ES-I3 (cell line): ENCODE measurements around the gene ANO6.
"Not testable (repeated sequence)": the region's sequence is repeated elsewhere in the genome, so short reads cannot be mapped to it uniquely, and the experiment has no call there.

Experiments
- H3K36me3 ChIP-seq: 2 replicates; pipeline ENCODE4 v1.6.1; 2013; ENCODE audit warnings: mild to moderate bottlenecking, low read length, control low read depth, moderate library complexity; ENCODE audit not compliant: insufficient read depth
- H3K4me1 ChIP-seq: 2 replicates; pipeline ENCODE4 v1.6.1; 2013; ENCODE audit warnings: mild to moderate bottlenecking, control low read depth, low read length; ENCODE audit not compliant: insufficient read depth
- H3K9ac ChIP-seq: 2 replicates; pipeline ENCODE4 v1.6.1; 2013; ENCODE audit warnings: low read depth, mild to moderate bottlenecking, low read length, moderate library complexity
- H3K9me3 ChIP-seq: 2 replicates; pipeline ENCODE4 v1.6.1; 2013; ENCODE audit warnings: mild to moderate bottlenecking, low read length, moderate library complexity; ENCODE audit not compliant: control insufficient read depth, insufficient read depth

ANO6 gene, protein sequence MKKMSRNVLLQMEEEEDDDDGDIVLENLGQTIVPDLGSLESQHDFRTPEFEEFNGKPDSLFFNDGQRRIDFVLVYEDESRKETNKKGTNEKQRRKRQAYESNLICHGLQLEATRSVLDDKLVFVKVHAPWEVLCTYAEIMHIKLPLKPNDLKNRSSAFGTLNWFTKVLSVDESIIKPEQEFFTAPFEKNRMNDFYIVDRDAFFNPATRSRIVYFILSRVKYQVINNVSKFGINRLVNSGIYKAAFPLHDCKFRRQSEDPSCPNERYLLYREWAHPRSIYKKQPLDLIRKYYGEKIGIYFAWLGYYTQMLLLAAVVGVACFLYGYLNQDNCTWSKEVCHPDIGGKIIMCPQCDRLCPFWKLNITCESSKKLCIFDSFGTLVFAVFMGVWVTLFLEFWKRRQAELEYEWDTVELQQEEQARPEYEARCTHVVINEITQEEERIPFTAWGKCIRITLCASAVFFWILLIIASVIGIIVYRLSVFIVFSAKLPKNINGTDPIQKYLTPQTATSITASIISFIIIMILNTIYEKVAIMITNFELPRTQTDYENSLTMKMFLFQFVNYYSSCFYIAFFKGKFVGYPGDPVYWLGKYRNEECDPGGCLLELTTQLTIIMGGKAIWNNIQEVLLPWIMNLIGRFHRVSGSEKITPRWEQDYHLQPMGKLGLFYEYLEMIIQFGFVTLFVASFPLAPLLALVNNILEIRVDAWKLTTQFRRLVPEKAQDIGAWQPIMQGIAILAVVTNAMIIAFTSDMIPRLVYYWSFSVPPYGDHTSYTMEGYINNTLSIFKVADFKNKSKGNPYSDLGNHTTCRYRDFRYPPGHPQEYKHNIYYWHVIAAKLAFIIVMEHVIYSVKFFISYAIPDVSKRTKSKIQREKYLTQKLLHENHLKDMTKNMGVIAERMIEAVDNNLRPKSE

DNA sequence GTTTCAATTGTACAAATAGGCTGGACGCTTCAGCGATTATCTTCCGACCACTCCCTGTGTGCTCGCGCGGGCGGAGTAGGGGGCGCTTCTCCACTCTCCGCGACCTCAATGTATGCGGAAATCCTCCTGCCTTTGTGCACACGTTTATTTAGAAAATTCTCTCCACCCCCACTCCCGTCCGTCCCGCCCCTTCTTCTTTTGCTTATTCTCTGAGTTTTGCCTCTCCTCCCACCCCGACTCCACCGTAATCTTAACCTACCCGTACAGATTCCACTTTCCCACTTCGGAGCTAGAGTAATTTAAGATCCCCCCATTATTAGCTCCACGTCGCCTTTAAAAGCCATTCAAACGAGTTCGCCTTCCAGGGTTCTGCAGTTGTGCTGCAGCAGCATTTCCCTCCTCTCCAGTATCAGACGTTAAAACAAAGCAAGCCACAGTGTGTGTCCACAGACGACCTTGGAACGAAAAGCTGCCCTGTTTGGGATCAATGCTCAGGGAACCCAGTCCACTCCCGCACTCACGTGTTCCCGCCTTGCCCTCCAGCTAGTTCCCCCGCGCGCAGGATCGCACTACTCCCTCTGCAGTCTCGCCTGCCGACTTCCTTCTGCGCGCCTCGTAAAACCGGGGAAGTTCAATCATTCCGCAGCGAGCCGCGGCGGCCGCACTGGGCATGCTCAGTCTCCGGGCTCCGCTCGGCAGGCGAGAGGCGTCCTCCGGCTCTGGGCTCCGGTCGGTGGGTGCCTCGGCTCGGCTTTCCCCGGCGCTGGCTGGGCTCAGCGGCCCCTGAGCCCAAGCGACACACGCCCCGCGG, at the start of gene ANO6:
Gene ANO6 (plus strand): TSS at position 677 of the 811 bp plus-strand sequence. CDS start 227 bp downstream, outside the sequence.
- H3K9ac ChIP-seq = peak within 1 kb of the TSS; percentile 66
- H3K9me3 ChIP-seq = no peaks in the 10 kb centered on the region
- peaks cover 20% of the 10 kb centered on the region for H3K4me1 ChIP-seq
- H3K36me3 ChIP-seq = no peaks in the 10 kb centered on the region

DNA sequence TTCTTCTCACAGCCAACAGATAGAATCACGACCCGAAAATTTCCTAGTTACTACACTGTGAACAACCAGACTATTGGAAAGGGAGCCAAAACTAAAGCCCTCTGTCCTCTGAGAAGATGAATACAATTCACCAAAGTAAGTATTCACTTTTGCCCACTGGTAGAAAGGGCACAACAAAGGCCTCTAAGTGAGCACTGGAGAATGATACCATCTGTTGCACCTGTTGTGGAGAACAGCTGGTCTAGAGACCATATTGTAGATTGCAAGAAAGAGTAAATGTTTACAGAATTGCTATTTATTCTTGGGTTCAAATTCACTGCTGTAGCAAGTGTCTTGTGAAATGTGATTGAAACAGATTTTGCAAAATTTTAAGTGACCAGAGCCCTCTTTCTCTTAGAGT, 46.9 kb upstream of the ANO6 start:
- no peaks in the 10 kb centered on the region for H3K36me3 ChIP-seq
- no peaks in the 10 kb centered on the region for H3K9me3 ChIP-seq
- no peak overlapping the region for H3K9ac ChIP-seq
- H3K4me1 ChIP-seq = no peaks in the 10 kb centered on the region

DNA sequence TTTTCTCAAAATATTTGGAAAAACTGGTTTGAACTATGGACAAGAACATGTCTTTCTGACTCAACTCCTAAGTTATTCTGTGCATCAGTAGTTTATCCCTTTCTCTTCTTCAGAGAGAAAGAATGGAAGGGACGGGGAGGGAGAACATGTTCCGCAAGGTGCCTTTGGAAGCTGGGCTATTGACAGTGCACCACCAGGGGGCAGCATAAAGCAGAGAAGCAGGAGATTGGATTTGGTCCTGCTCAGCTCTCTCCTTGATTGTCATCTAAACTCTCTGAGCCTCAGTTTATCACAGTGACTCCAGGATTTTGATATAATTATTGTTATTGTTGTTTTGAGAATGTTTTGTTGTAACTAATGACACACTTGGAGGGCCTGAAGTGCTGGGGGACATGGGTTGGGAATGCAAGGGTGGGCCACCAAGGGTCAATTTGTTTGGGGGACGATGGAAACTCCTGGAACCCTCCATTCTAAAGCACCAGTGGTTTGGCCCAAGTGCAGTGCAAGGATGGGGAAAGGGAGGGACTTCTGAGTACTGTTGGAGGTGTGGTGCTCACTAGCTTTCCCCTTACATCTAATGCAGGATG, 45.3 kb upstream of the ANO6 start:
- H3K4me1 ChIP-seq = no peaks in the 10 kb centered on the region
- H3K9me3 ChIP-seq = peaks cover 4% of the 10 kb centered on the region; the same call in 1 of the 2 replicates
- no peak overlapping the region for H3K9ac ChIP-seq
- no peaks in the 10 kb centered on the region for H3K36me3 ChIP-seq

DNA sequence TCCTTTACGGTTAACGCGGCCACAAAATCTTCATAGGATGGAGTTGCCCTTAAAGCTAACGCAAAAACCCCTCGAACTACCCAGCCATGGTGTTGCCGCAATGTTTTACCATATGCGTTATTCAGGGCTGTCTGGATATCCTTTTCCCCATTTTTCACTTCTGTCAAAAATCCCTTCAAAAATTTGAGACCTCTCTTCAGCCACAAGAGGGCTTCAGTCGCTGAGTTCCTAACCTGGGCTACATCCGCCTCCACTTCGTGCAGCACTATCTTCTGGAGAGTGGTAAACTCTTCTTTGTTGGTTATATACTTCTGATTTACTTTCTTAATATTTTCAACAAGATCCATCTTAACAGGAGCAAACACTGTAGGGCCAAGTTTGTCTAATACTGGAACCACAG, 42.6 kb upstream of the ANO6 start:
- H3K9me3 ChIP-seq = peaks cover 10% of the 10 kb centered on the region; the same call in 1 of the 2 replicates
- not testable (repeated sequence) for H3K9ac ChIP-seq, H3K36me3 ChIP-seq

DNA sequence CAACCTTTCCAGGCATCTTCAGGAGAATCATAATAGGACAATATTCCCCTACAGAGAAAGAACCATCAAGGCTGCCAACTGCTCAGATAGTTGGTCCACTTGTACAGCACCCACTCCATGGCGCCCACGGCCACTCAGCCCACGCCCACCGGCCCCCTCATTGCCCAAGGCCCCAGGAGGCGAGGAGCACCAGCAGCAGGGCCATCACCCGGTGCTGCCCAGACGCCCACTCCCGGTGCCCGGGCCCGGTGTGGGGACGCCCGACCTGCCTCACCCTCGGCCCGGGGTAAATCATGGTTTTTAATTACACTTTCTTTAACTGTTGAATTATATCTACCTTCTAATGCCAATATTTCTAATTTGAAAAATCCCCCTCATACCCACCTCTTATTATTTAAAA, 41.3 kb upstream of the ANO6 start:
- no peaks in the 10 kb centered on the region for H3K36me3 ChIP-seq

More for the DNA sequence above, 42.6 kb upstream of the ANO6 start:
- H3K4me1 ChIP-seq = not testable (repeated sequence)

DNA sequence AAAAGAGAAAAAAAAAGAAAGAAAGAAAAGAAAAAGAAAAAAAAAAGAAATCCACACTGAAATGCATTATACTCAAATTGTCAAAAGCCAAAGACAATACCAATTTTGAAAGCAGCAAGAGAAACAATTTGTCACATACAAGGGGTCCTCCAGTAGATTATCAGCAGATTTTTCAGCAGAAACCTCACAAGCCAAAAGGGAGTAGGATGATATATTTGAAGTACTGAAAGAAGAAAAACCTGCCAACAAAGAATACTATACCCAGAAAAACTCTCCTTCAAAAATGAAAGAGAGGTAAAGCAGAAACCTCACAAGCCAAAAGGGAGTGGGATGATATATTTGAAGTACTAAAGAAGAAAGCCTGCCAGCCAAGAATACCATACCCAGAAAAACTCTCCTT, 37.1 kb upstream of the ANO6 start:
- Histone ChIP-seq H3K9ac (no peak overlapping the region), H3K9me3 (peaks cover 16% of the 10 kb centered on the region; the same call in 1 of the 2 replicates), H3K4me1 (no peaks in the 10 kb centered on the region), H3K36me3 (no peaks in the 10 kb centered on the region)

More for the DNA sequence above, 41.3 kb upstream of the ANO6 start:
- Histone ChIP-seq H3K4me1 (no peaks in the 10 kb centered on the region), H3K9me3 (peaks cover 14% of the 10 kb centered on the region; the same call in 1 of the 2 replicates), H3K9ac (no peak overlapping the region)

DNA sequence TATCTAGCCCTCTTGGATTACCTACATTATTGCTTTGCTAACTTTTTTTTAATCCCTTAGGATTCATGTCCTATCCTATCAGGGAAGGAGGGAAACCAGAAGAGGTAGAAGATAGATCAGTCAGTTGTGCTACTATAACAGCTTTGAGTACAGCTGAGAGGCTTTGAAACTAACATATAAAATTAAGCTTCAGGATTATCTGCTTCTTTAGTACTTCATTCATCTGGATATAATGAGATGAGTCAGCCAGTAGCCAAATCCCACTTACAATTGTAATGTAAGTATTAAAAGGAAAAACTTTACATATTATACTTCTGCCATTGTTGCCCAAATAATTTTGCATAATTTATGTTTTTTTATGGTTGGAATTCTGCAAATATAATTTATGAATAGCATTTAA, 33.4 kb upstream of the ANO6 start:
- Histone ChIP-seq H3K9ac (no peak overlapping the region), H3K36me3 (no peaks in the 10 kb centered on the region), H3K4me1 (no peaks in the 10 kb centered on the region), H3K9me3 (peaks cover 12% of the 10 kb centered on the region; the same call in 1 of the 2 replicates)

DNA sequence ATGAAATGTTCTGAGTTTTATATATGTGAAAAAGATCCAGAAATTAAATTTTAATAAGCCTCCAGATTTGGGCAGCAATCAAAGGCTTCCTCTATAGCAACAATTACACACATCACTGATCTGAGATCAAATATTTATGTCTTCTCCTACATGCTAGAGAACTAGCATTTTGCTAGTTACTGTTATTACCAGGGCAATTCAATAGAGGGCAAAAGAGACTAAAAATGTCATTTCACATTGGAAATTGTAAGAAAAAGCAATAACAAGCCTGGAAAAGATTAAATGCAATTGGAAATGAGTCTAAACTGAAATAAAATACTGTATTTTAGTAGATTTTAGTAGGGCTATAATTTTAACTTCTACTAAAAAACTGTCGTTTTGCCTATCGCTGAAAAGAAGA, 32.6 kb upstream of the ANO6 start:
- H3K4me1 ChIP-seq = no peaks in the 10 kb centered on the region
- H3K9me3 ChIP-seq = peaks cover 6% of the 10 kb centered on the region; the same call in 1 of the 2 replicates
- H3K36me3 ChIP-seq = no peaks in the 10 kb centered on the region
- H3K9ac ChIP-seq = no peak overlapping the region

DNA sequence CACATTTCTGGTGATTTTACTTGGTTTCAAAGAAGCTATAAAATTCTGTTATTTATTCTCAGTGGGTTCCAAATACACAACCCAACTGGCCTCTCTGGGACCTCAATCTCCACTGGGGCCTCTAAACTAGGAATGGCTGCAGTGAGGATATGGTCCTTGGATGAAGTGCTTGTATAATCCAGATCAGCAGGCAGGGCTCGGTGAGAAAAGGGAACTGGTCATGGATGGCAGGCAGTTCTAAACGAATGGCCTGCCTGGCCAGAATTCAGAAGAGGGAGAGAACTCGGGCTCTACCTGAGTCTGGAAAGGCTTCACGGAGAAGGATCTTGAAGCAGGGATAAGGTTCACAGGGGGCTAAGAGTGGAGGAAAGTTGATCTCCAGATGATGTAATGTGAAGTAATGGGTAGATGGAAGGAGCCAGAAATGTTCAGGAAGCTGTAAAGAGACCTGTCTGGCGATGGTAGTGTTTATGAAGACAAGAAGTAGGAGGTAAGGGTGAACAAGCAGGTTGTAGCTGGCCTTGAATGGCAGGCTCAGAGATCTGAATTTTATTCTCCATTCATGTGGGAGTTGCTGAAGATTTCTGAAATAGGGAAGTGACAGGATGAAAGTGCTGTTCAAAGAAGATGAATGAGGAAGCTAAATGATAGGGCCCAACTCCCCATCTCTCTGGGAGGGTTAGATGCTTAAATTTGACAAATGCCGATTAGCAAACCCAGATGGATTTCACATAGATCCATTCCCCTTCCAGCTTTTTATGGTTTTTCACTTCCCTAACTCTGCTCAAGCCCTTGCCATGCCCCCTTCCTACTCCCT, 31.5 kb upstream of the ANO6 start:
- no peaks in the 10 kb centered on the region for H3K36me3 ChIP-seq

DNA sequence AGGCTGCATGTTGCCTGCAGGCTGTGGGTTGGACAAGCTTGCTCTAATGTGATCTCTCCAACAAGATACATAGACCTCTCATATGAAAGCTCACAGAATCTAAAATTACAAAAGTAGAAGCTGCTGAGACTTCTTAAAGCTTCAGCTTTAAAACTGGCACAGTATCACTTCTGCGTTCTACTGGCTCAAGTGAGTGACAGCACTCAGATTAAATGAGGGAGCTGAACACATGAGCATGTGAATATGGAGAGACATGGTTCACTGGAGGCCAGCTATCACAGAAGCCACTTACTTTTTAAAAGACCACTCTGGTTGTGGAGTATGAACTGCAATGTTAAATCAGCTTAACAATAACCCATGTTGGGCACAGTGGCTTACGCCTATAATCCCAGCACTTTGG, 29.1 kb upstream of the ANO6 start:
- Histone ChIP-seq H3K36me3 (no peaks in the 10 kb centered on the region), H3K9me3 (no peaks in the 10 kb centered on the region), H3K9ac (no peak overlapping the region), H3K4me1 (no peaks in the 10 kb centered on the region)

More for the DNA sequence above, 31.5 kb upstream of the ANO6 start:
- H3K9me3 ChIP-seq = peaks cover 3% of the 10 kb centered on the region; the same call in 1 of the 2 replicates
- no peak overlapping the region for H3K9ac ChIP-seq
- no peaks in the 10 kb centered on the region for H3K4me1 ChIP-seq

DNA sequence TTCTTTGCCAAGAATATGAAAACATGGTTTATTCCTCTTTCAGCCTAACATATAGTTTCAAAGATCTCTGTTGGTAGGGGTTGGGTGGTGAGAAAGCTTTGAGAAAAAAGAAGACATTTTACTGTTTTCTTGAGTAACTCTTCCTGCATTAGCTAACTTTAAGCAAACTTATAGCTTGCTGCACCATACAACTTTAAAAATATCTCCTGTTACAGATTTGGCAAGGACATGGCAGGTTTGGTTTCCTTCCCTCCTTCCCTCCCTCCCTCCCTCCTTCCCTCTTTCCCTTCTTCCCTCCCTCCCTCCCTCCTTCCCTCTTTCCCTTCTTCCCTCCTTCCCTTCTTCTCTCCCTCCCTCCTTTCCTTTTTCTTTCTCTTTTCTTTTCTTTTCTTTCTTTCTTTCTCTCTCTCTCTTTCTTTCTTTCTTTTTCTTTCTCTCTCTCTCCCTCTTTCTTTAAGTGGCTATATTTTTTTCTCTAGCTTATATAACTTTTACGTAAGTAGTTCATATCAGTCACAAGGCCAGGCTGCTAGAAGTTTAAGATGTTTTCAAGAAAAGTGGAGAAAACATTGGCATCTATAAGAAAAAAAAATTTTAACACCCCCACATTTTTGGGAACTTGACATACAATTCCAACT, 26.0 kb upstream of the ANO6 start:
- no peaks in the 10 kb centered on the region for H3K36me3 ChIP-seq
- no peaks in the 10 kb centered on the region for H3K9me3 ChIP-seq
- H3K4me1 ChIP-seq = no peaks in the 10 kb centered on the region; the same call in 1 of the 2 replicates
- H3K9ac ChIP-seq = no peak overlapping the region

DNA sequence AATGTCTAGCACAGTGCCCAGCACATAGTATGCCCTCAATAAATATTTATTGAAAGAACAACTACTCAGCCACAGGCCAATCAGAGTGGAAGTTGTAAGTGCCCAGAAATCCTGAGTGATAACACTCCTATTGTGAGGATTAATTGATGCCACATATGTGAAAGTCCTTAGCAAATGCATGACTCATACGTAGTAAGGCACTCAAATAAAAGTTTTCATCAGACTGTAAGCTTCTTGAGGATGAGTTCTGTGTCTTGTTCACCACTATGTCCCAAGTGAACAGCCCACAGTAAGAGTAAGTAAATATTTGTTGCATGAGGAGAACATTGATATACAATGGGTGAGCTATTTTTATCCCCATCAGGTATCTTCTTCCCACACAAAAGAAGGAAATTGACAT, 24.7 kb upstream of the ANO6 start:
- Histone ChIP-seq H3K36me3 (no peaks in the 10 kb centered on the region), H3K9me3 (no peaks in the 10 kb centered on the region), H3K4me1 (no peaks in the 10 kb centered on the region; the same call in 1 of the 2 replicates), H3K9ac (no peak overlapping the region)

DNA sequence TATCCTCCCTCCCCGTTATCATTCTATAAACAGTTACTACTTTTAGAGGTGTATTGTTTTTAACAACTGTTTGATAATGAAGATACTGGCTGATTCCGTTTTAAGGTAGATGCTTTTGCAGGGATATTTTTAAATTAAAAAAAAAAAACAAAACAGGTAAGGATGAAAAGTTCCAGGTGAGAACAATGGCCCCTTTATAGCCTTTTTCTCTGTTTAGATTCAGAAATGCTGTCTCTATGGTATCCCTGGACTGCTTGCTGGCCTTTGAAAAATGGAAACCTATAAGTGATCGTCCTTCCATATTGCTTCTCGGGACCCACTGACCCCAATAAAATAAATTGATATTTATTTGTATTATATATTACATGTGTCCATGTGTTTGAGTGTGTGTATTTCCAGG, 23.2 kb upstream of the ANO6 start:
- H3K9me3 ChIP-seq = no peaks in the 10 kb centered on the region
- no peaks in the 10 kb centered on the region for H3K36me3 ChIP-seq
- H3K9ac ChIP-seq = no peak overlapping the region
- H3K4me1 ChIP-seq = no peaks in the 10 kb centered on the region; the same call in 1 of the 2 replicates
